Measurements from ENCODE around the gene OLFM1.

- TF ChIP-seq POLR2AphosphoS5 (IDR thresholded peaks at IDR 0.05; ENCODE audit: low read depth, low read length) = no peak
- no peak for TF ChIP-seq TAF1 (IDR thresholded peaks at IDR 0.05; ENCODE audit: borderline replicate concordance, insufficient read depth, low read length)
- TF ChIP-seq SIN3A (IDR thresholded peaks at IDR 0.05; ENCODE audit: borderline replicate concordance, insufficient read depth, low read length) = no peak
These were observed 57.8 kb downstream of the OLFM1 start for GRCh38 chr9:135145312-135145711.

Measured in PFSK-1 (cell line).